Glomerular visceral epithelial cell (primary cell): Measurements from ENCODE around the gene SAYSD1.

Source experiments
- DNase-seq: peaks from one replicate; pipeline ENCODE4 v3.0.0-alpha.2; 2016; ENCODE audit errors: extremely low spot score

The SAYSD1 gene

GRCh38 chr6:39108041-39108839 lies 6.7 kb downstream of the SAYSD1 start:
- no peak for DNase-seq

- no peak for DNase-seq
Measured at GRCh38 chr6:39107641-39108040, 7.3 kb downstream of the SAYSD1 start.

GRCh38 chr6:39107034-39107433 lies 8.0 kb downstream of the SAYSD1 start:
- no peak for DNase-seq

GRCh38 chr6:39104528-39104927 lies 10.5 kb downstream of the SAYSD1 start:
- DNase-seq, result no peak

GRCh38 chr6:39102821-39103136 lies 12.2 kb downstream of the SAYSD1 start:
- DNase-seq, result no peak

GRCh38 chr6:39102071-39102820 lies 12.7 kb downstream of the SAYSD1 start:
- peak; percentile 35 for DNase-seq

- DNase-seq, result no peak
Measured at GRCh38 chr6:39100358-39100757, 14.6 kb downstream of the SAYSD1 start.

GRCh38 chr6:39095578-39095977 lies 19.4 kb downstream of the SAYSD1 start:
- DNase-seq, result no peak

- no peak for DNase-seq
Measured at GRCh38 chr6:39093149-39093708, 21.8 kb downstream of the SAYSD1 start.

- no peak for DNase-seq
Measured at GRCh38 chr6:39092124-39092523, 22.9 kb downstream of the SAYSD1 start.

GRCh38 chr6:39091220-39091619 lies 23.8 kb downstream of the SAYSD1 start:
- DNase-seq, result no peak

- no peak for DNase-seq
Measured at GRCh38 chr6:39090036-39090435, 24.9 kb downstream of the SAYSD1 start.

- peak; percentile 40 for DNase-seq
Measured at GRCh38 chr6:39088331-39088730, 26.7 kb downstream of the SAYSD1 start.

- DNase-seq, result no peak
Measured at GRCh38 chr6:39087197-39087596, 27.8 kb downstream of the SAYSD1 start.

- DNase-seq, result no peak
Measured at GRCh38 chr6:39086711-39087110, 28.3 kb downstream of the SAYSD1 start.

- DNase-seq, result no peak
Measured at GRCh38 chr6:39086294-39086693, 28.7 kb downstream of the SAYSD1 start.

GRCh38 chr6:39085129-39085797 lies 29.7 kb downstream of the SAYSD1 start:
- DNase-seq, result no peak

GRCh38 chr6:39084506-39084905 lies 30.5 kb downstream of the SAYSD1 start:
- no peak for DNase-seq

GRCh38 chr6:39083231-39083634 lies 31.8 kb downstream of the SAYSD1 start:
- DNase-seq, result no peak

- no peak for DNase-seq
Measured at GRCh38 chr6:39082310-39082709, 32.7 kb downstream of the SAYSD1 start.

- DNase-seq, result no peak
Measured at GRCh38 chr6:39080246-39080875, 34.6 kb downstream of the SAYSD1 start.
